ENCODE measurements around the gene GALNT10. TPM values are rescaled to one million over a fixed set of nuclear protein-coding genes. Genes with fewer than 3 reads are reported as not detected.

GALNT10 gene
- total and polyA plus RNA-seq, 2 experiments from 2014 or later: 3.2 to 12.9 TPM

DNA sequence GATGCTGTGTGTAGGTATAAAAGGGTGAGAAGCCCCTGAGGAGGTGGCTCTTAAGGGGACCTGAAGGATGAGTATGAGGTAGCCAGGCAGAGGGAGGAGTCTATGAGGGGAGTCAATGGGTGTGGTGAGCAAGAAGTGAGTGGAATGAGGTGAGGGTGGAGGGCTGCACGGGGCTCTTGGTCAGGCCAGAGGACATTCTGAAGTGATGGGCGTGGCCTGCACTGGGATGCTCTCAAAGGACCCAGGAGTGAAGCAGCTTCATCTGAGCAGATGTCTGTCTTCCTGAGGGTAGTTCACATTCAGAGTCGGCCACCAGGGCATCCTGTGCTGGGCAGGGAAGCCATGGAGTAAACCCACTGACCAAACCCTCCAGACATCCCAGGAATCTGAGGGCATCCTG, 210.1 kb downstream of the GALNT10 start (continued):
- TF ChIP-seq, protein P1, sequence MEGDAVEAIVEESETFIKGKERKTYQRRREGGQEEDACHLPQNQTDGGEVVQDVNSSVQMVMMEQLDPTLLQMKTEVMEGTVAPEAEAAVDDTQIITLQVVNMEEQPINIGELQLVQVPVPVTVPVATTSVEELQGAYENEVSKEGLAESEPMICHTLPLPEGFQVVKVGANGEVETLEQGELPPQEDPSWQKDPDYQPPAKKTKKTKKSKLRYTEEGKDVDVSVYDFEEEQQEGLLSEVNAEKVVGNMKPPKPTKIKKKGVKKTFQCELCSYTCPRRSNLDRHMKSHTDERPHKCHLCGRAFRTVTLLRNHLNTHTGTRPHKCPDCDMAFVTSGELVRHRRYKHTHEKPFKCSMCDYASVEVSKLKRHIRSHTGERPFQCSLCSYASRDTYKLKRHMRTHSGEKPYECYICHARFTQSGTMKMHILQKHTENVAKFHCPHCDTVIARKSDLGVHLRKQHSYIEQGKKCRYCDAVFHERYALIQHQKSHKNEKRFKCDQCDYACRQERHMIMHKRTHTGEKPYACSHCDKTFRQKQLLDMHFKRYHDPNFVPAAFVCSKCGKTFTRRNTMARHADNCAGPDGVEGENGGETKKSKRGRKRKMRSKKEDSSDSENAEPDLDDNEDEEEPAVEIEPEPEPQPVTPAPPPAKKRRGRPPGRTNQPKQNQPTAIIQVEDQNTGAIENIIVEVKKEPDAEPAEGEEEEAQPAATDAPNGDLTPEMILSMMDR (conservative IDR thresholded peaks at IDR 0.05; ENCODE audit: low read depth in 2 of 2): no peak
- TF ChIP-seq JUNB (IDR thresholded peaks at IDR 0.05; ENCODE audit: unreplicated experiment) (no peak), ZNF331 (CRISPR knock-in tag; IDR thresholded peaks at IDR 0.05; ENCODE audit: low read depth) (no peak), EZH2phosphoT487 (IDR thresholded peaks at IDR 0.05; ENCODE audit: unreplicated experiment) (no peak)
- TF ChIP-seq, protein P2, sequence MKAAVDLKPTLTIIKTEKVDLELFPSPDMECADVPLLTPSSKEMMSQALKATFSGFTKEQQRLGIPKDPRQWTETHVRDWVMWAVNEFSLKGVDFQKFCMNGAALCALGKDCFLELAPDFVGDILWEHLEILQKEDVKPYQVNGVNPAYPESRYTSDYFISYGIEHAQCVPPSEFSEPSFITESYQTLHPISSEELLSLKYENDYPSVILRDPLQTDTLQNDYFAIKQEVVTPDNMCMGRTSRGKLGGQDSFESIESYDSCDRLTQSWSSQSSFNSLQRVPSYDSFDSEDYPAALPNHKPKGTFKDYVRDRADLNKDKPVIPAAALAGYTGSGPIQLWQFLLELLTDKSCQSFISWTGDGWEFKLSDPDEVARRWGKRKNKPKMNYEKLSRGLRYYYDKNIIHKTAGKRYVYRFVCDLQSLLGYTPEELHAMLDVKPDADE (IDR thresholded peaks at IDR 0.05): no peak
- TF ChIP-seq, protein P3, sequence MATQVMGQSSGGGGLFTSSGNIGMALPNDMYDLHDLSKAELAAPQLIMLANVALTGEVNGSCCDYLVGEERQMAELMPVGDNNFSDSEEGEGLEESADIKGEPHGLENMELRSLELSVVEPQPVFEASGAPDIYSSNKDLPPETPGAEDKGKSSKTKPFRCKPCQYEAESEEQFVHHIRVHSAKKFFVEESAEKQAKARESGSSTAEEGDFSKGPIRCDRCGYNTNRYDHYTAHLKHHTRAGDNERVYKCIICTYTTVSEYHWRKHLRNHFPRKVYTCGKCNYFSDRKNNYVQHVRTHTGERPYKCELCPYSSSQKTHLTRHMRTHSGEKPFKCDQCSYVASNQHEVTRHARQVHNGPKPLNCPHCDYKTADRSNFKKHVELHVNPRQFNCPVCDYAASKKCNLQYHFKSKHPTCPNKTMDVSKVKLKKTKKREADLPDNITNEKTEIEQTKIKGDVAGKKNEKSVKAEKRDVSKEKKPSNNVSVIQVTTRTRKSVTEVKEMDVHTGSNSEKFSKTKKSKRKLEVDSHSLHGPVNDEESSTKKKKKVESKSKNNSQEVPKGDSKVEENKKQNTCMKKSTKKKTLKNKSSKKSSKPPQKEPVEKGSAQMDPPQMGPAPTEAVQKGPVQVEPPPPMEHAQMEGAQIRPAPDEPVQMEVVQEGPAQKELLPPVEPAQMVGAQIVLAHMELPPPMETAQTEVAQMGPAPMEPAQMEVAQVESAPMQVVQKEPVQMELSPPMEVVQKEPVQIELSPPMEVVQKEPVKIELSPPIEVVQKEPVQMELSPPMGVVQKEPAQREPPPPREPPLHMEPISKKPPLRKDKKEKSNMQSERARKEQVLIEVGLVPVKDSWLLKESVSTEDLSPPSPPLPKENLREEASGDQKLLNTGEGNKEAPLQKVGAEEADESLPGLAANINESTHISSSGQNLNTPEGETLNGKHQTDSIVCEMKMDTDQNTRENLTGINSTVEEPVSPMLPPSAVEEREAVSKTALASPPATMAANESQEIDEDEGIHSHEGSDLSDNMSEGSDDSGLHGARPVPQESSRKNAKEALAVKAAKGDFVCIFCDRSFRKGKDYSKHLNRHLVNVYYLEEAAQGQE (IDR thresholded peaks at IDR 0.05; ENCODE audit: unreplicated experiment): no peak

DNA sequence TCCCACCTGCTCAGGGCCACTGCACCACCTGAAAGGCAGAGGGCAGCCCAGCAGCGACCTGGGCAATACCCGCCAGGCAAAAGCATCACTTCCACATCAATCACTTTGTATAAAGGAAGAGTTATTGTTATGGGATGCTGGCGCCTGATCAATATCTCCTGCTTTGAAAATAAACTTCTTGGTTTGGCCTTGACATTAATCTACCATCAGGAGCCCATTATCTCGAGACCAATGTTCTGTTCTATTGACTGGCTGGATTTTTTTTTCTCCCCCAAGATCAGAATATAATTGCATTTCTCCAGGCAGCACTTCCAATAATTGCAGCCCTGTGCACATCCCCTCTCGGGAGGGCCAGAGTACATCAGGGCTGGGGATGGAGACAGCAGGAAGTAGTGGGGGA, 210.8 kb downstream of the GALNT10 start:
- Histone ChIP-seq H4K20me1 (replicated peaks; ENCODE audit: insufficient read depth) (no peaks in the 10 kb centered on the region; the same call in 1 of the 2 replicates), H3K27me3 (ENCODE audit: insufficient read depth) (no peaks in the 10 kb centered on the region), H3K79me2 (replicated peaks; ENCODE audit: insufficient read depth) (no peaks in the 10 kb centered on the region), H3K4me3 (no peak overlapping the region), H3K9me2 (ENCODE audit: insufficient read depth) (no peaks in the 10 kb centered on the region), H3K36me3 (ENCODE audit: insufficient read depth) (no peaks in the 10 kb centered on the region), H3K4me2 (no peak overlapping the region), H3K27ac (ENCODE audit: low read depth) (no peak overlapping the region), H2AFZ (no peak overlapping the region), H3K4me1 (ENCODE audit: insufficient read depth) (no peaks in the 10 kb centered on the region; the same call in 1 of the 2 replicates), H3F3A (replicated peaks; ENCODE audit: low read depth) (no peaks in the 10 kb centered on the region)
- Mint-ChIP-seq H3K36me3 (ENCODE audit: low read depth) (no peaks in the 10 kb centered on the region), H3K4me1 (peaks cover 9% of the 10 kb centered on the region; the same call in 2 of the 3 replicates), H3K4me3 (no peak overlapping the region), H3K9me3 (no peaks in the 10 kb centered on the region), H3K27ac (no peak overlapping the region), H3K27me3 (ENCODE audit: insufficient read depth, low read depth, poor library complexity) (peaks cover 3% of the 10 kb centered on the region)
- ATAC-seq (no peak), DNase-seq (ENCODE audit: low spot score) (no peak)
- TF ChIP-seq, protein P4, sequence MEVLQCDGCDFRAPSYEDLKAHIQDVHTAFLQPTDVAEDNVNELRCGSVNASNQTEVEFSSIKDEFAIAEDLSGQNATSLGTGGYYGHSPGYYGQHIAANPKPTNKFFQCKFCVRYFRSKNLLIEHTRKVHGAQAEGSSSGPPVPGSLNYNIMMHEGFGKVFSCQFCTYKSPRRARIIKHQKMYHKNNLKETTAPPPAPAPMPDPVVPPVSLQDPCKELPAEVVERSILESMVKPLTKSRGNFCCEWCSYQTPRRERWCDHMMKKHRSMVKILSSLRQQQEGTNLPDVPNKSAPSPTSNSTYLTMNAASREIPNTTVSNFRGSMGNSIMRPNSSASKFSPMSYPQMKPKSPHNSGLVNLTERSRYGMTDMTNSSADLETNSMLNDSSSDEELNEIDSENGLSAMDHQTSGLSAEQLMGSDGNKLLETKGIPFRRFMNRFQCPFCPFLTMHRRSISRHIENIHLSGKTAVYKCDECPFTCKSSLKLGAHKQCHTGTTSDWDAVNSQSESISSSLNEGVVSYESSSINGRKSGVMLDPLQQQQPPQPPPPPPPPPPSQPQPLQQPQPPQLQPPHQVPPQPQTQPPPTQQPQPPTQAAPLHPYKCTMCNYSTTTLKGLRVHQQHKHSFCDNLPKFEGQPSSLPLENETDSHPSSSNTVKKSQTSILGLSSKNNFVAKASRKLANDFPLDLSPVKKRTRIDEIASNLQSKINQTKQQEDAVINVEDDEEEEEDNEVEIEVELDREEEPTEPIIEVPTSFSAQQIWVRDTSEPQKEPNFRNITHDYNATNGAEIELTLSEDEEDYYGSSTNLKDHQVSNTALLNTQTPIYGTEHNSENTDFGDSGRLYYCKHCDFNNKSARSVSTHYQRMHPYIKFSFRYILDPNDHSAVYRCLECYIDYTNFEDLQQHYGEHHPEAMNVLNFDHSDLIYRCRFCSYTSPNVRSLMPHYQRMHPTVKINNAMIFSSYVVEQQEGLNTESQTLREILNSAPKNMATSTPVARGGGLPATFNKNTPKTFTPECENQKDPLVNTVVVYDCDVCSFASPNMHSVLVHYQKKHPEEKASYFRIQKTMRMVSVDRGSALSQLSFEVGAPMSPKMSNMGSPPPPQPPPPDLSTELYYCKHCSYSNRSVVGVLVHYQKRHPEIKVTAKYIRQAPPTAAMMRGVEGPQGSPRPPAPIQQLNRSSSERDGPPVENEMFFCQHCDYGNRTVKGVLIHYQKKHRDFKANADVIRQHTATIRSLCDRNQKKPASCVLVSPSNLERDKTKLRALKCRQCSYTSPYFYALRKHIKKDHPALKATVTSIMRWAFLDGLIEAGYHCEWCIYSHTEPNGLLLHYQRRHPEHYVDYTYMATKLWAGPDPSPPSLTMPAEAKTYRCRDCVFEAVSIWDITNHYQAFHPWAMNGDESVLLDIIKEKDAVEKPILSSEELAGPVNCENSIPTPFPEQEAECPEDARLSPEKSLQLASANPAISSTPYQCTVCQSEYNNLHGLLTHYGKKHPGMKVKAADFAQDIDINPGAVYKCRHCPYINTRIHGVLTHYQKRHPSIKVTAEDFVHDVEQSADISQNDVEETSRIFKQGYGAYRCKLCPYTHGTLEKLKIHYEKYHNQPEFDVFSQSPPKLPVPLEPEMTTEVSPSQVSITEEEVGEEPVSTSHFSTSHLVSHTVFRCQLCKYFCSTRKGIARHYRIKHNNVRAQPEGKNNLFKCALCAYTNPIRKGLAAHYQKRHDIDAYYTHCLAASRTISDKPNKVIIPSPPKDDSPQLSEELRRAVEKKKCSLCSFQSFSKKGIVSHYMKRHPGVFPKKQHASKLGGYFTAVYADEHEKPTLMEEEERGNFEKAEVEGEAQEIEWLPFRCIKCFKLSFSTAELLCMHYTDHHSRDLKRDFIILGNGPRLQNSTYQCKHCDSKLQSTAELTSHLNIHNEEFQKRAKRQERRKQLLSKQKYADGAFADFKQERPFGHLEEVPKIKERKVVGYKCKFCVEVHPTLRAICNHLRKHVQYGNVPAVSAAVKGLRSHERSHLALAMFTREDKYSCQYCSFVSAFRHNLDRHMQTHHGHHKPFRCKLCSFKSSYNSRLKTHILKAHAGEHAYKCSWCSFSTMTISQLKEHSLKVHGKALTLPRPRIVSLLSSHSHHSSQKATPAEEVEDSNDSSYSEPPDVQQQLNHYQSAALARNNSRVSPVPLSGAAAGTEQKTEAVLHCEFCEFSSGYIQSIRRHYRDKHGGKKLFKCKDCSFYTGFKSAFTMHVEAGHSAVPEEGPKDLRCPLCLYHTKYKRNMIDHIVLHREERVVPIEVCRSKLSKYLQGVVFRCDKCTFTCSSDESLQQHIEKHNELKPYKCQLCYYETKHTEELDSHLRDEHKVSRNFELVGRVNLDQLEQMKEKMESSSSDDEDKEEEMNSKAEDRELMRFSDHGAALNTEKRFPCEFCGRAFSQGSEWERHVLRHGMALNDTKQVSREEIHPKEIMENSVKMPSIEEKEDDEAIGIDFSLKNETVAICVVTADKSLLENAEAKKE (CRISPR knock-in tag; IDR thresholded peaks at IDR 0.05): no peak
- no peak for TF ChIP-seq EZH2 (IDR thresholded peaks at IDR 0.05; ENCODE audit: low read depth, unreplicated experiment)
- TF ChIP-seq STAT1 (IDR thresholded peaks at IDR 0.05; ENCODE audit: unreplicated experiment): no peak

All from GM23338 (cell line).